Omental fat pad (tissue), 4 donors: ENCODE data around the gene CNTNAP5. TPM values are rescaled to one million over a fixed set of nuclear protein-coding genes. Genes with fewer than 3 reads are reported as not detected.

Experiments
- ATAC-seq: fragments of 150-250 bp; one replicate; pipeline ENCODE4 v1.9.1; 2016; ENCODE audit warnings: mild to moderate bottlenecking, moderate library complexity; ENCODE audit not compliant: low FRiP score
- DNase-seq: peaks from one replicate; pipeline ENCODE4 v3.0.0-alpha.2; 2019; ENCODE audit warnings: low spot score
- CTCF ChIP-seq, 3 donors: fragments of 450-650 bp; IDR thresholded peaks; one replicate each; pipeline ENCODE4 v1.5.1; 2016 to 2017; ENCODE audit warnings: antibody characterized with exemption in 3 of 3, mild to moderate bottlenecking in 3 of 3, moderate library complexity in 2 of 3
- total RNA-seq, 4 donors: library from RNA; depleted of rRNA; stranded (reverse); fragments of >200 nt; gene quantifications; one replicate each; pipeline ENCODE4 v1.1.0, GENCODE V29; 2016

The CNTNAP5 gene
- not detected for total RNA-seq

GRCh38 chr2:124025171-124025580, at the start of gene CNTNAP5:
CNTNAP5 (plus strand) TSS chr2:124025287; CDS start chr2:124025651, 364 bp downstream.
- TF ChIP-seq CTCF (IDR thresholded peaks at IDR 0.05) = no peak
- DNase-seq (no peak), ATAC-seq (no peak)

- ATAC-seq (no peak), DNase-seq (no peak)
- no peak for TF ChIP-seq CTCF (IDR thresholded peaks at IDR 0.05)
These were observed 48.9 kb upstream of the CNTNAP5 start for GRCh38 chr2:123976054-123976648.

- DNase-seq (no peak), ATAC-seq (no peak)
- no peak for TF ChIP-seq CTCF (IDR thresholded peaks at IDR 0.05)
These were observed 31.3 kb upstream of the CNTNAP5 start for GRCh38 chr2:123993728-123994323.

- TF ChIP-seq CTCF (IDR thresholded peaks at IDR 0.05) = no peak
- ATAC-seq (no peak), DNase-seq (no peak)
These were observed 25.4 kb upstream of the CNTNAP5 start for GRCh38 chr2:123999681-124000080.

GRCh38 chr2:124001696-124002430, 23.2 kb upstream of the CNTNAP5 start:
- DNase-seq = no peak
- no peak for TF ChIP-seq CTCF (IDR thresholded peaks at IDR 0.05)
- ATAC-seq = no peak

GRCh38 chr2:124018890-124019289, 6.2 kb upstream of the CNTNAP5 start:
- ATAC-seq (no peak), DNase-seq (no peak)
- TF ChIP-seq CTCF (IDR thresholded peaks at IDR 0.05) = no peak
